NT2/D1 (cell line): ENCODE results near the gene NAA15.

Source experiments
- SUZ12 ChIP-seq: IDR thresholded peaks from 2 replicates; pipeline ENCODE4 v1.6.1; 2011; ENCODE audit not compliant: insufficient read length, insufficient read depth; ENCODE audit errors: extremely low read depth
- YY1 ChIP-seq: IDR thresholded peaks from 2 replicates; pipeline ENCODE4 v1.6.1; 2011; ENCODE audit not compliant: insufficient read length, insufficient read depth
- ZNF274 ChIP-seq: IDR thresholded peaks from 2 replicates; pipeline ENCODE4 v1.6.1; 2011; ENCODE audit warnings: mild to moderate bottlenecking, low read depth, low read length

GRCh38 chr4:139274790-139275189 lies 26.5 kb upstream of the NAA15 start:
- TF ChIP-seq ZNF274 (no peak), SUZ12 (no peak), YY1 (no peak)
